Measurements from ENCODE around the gene JMJD8.
A peak's percentile ranks its signal among the peaks of the same experiment; 100 is the strongest.

The JMJD8 gene

GRCh38 chr16:684071-684794 is at the start of gene JMJD8:
JMJD8 (minus strand) TSS chr16:684334; CDS start chr16:684319, 15 bp downstream.
- DNase-seq (ENCODE audit: low read depth in 2 of 3, low spot score in 2 of 3), result peak; percentile 90 to 96 (median 92)

GRCh38 chr16:733382-734207 is 49.5 kb upstream of the JMJD8 start:
- no peak for DNase-seq (ENCODE audit: low read depth in 2 of 3, low spot score in 2 of 3)

- DNase-seq (ENCODE audit: low read depth in 2 of 3, low spot score in 2 of 3), result no peak
Observed at GRCh38 chr16:732936-733335, 48.8 kb upstream of the JMJD8 start.

- DNase-seq (ENCODE audit: low read depth in 2 of 3, low spot score in 2 of 3), result no peak
Observed at GRCh38 chr16:732332-732731, 48.2 kb upstream of the JMJD8 start.

- no peak for DNase-seq (ENCODE audit: low read depth in 2 of 3, low spot score in 2 of 3)
Observed at GRCh38 chr16:730666-731509, 46.8 kb upstream of the JMJD8 start.

GRCh38 chr16:729768-730665 is 45.9 kb upstream of the JMJD8 start:
- DNase-seq (ENCODE audit: low read depth in 2 of 3, low spot score in 2 of 3), result no peak

- no peak for DNase-seq (ENCODE audit: low read depth in 2 of 3, low spot score in 2 of 3)
Observed at GRCh38 chr16:728890-729744, 45.0 kb upstream of the JMJD8 start.

- peak in 2 of 3 experiments; percentile 46 to 55 for DNase-seq (ENCODE audit: low read depth in 2 of 3, low spot score in 2 of 3)
Observed at GRCh38 chr16:728131-728889, 44.2 kb upstream of the JMJD8 start.

- DNase-seq (ENCODE audit: low read depth in 2 of 3, low spot score in 2 of 3), result no peak
Observed at GRCh38 chr16:727291-727977, 43.3 kb upstream of the JMJD8 start.

GRCh38 chr16:726438-727290 is 42.5 kb upstream of the JMJD8 start, which contains the start of the genes CCDC78 and HAGHL:
CCDC78 (minus strand) TSS chr16:726443; CDS start chr16:726367, 76 bp downstream.
HAGHL (plus strand) TSS chr16:727106; CDS start chr16:727510, 404 bp downstream.
- peak in 1 of 3 experiments; percentile 59 for DNase-seq (ENCODE audit: low read depth in 2 of 3, low spot score in 2 of 3)

- no peak for DNase-seq (ENCODE audit: low read depth in 2 of 3, low spot score in 2 of 3)
Observed at GRCh38 chr16:726188-726437, 42.0 kb upstream of the JMJD8 start.

- DNase-seq (ENCODE audit: low read depth in 2 of 3, low spot score in 2 of 3), result no peak
Observed at GRCh38 chr16:725463-726187, 41.5 kb upstream of the JMJD8 start.

- DNase-seq (ENCODE audit: low read depth in 2 of 3, low spot score in 2 of 3), result no peak
Observed at GRCh38 chr16:725041-725376, 40.9 kb upstream of the JMJD8 start.

- DNase-seq (ENCODE audit: low read depth in 2 of 3, low spot score in 2 of 3), result no peak
Observed at GRCh38 chr16:724188-725040, 40.3 kb upstream of the JMJD8 start.

- no peak for DNase-seq (ENCODE audit: low read depth in 2 of 3, low spot score in 2 of 3)
Observed at GRCh38 chr16:723695-724094, 39.6 kb upstream of the JMJD8 start.
